SK-N-SH treated with all-trans-retinoic acid at 6 μM for 48 hours (cell line): ENCODE measurements around the gene ZSCAN25.

Experiments
- ATAC-seq: fragments of 200-7000 bp; cut with Tn5 transposase; 3 replicates; pipeline ENCODE4 v1.9.1; 2020; ENCODE audit warnings: mild to moderate bottlenecking, moderate library complexity
- ARNTL ChIP-seq: fragments of 450-650 bp; formaldehyde crosslinking; IDR thresholded peaks from 2 replicates; pipeline ENCODE4 v1.5.0; 2020; ENCODE audit warnings: low read depth, mild to moderate bottlenecking, moderate library complexity, borderline replicate concordance
- BACH2 ChIP-seq: fragments of 250-450 bp; sonication (Bioruptor Pico); IDR thresholded peaks from 2 replicates; pipeline ENCODE4 v1.9.0; 2021; ENCODE audit warnings: mild to moderate bottlenecking, borderline replicate concordance
- CSDC2 ChIP-seq: fragments of 250-450 bp; sonication (Bioruptor Pico); IDR thresholded peaks from 2 replicates; pipeline ENCODE4 v1.5.0; 2020; ENCODE audit warnings: mild to moderate bottlenecking, moderate library complexity
- ESRRG ChIP-seq: fragments of 250-450 bp; sonication (Bioruptor Pico); IDR thresholded peaks from 2 replicates; pipeline ENCODE4 v1.6.1; 2021; ENCODE audit warnings: mild to moderate bottlenecking
- ISL1 ChIP-seq: fragments of 250-450 bp; sonication (Bioruptor Pico); IDR thresholded peaks from 2 replicates; pipeline ENCODE4 v2.1.2; 2022; ENCODE audit warnings: mild to moderate bottlenecking, moderate library complexity
- OSR1 ChIP-seq: fragments of 250-450 bp; sonication (Bioruptor Pico); IDR thresholded peaks from 2 replicates; pipeline ENCODE4 v1.8.0; 2022; ENCODE audit warnings: moderate library complexity, mild to moderate bottlenecking, inconsistent platforms
- POU6F1 ChIP-seq: fragments of 250-450 bp; sonication (Bioruptor Pico); IDR thresholded peaks from 2 replicates; pipeline ENCODE4 v1.8.0; 2021; ENCODE audit warnings: low read depth, mild to moderate bottlenecking, moderate library complexity, borderline replicate concordance
- PPARA ChIP-seq: fragments of 250-450 bp; sonication (Bioruptor Pico); IDR thresholded peaks from 2 replicates; pipeline ENCODE4 v1.5.0; 2020; ENCODE audit warnings: mild to moderate bottlenecking, borderline replicate concordance
- RARB ChIP-seq: fragments of 250-450 bp; sonication (Bioruptor Pico); IDR thresholded peaks from 2 replicates; pipeline ENCODE4 v1.8.0; 2021; ENCODE audit warnings: mild to moderate bottlenecking, moderate library complexity
- SNAI2 ChIP-seq: fragments of 250-450 bp; sonication (Bioruptor Pico); IDR thresholded peaks from 2 replicates; pipeline ENCODE4 v1.5.0; 2020; ENCODE audit warnings: mild to moderate bottlenecking, moderate library complexity
- TCF4 ChIP-seq: fragments of 250-450 bp; sonication (Bioruptor Pico); IDR thresholded peaks from 2 replicates; pipeline ENCODE4 v1.8.0; 2021; ENCODE audit warnings: mild to moderate bottlenecking, moderate library complexity, borderline replicate concordance
- TOX ChIP-seq: fragments of 250-450 bp; sonication (Bioruptor Pico); IDR thresholded peaks from 2 replicates; pipeline ENCODE4 v1.8.0; 2021; ENCODE audit warnings: mild to moderate bottlenecking, moderate library complexity, borderline replicate concordance
- TSHZ2 ChIP-seq: fragments of 250-450 bp; sonication (Bioruptor Pico); IDR thresholded peaks from 2 replicates; pipeline ENCODE4 v1.5.0; 2020; ENCODE audit warnings: mild to moderate bottlenecking, moderate library complexity
- ZC3H10 ChIP-seq: fragments of 250-450 bp; sonication (Bioruptor Pico); IDR thresholded peaks from 2 replicates; pipeline ENCODE4 v1.5.1; 2021; ENCODE audit warnings: mild to moderate bottlenecking, moderate library complexity
- ZFP3 ChIP-seq: fragments of 250-450 bp; sonication (Bioruptor Pico); IDR thresholded peaks from 2 replicates; pipeline ENCODE4 v1.5.0; 2020; ENCODE audit warnings: mild to moderate bottlenecking, moderate library complexity
- ZNF565 ChIP-seq: fragments of 450-650 bp; formaldehyde crosslinking; conservative IDR thresholded peaks from 2 replicates; pipeline ENCODE4 v1.5.0; 2020; ENCODE audit warnings: low read depth, mild to moderate bottlenecking, moderate library complexity
- ZNF70 ChIP-seq: fragments of 450-650 bp; formaldehyde crosslinking; IDR thresholded peaks from 2 replicates; pipeline ENCODE4 v1.5.0; 2020; ENCODE audit warnings: mild to moderate bottlenecking, moderate library complexity
- ZNF8 ChIP-seq: fragments of 450-650 bp; formaldehyde crosslinking; IDR thresholded peaks from 2 replicates; pipeline ENCODE4 v1.5.0; 2020; ENCODE audit warnings: mild to moderate bottlenecking, moderate library complexity
- TF ChIP-seq, protein P1 (sequence below): fragments of 250-450 bp; sonication (Bioruptor Pico); IDR thresholded peaks from 2 replicates; pipeline ENCODE4 v1.8.0; 2020; ENCODE audit warnings: mild to moderate bottlenecking, moderate library complexity, borderline replicate concordance
- TF ChIP-seq, protein P2 (sequence below): fragments of 250-450 bp; sonication (Bioruptor Pico); IDR thresholded peaks from 2 replicates; pipeline ENCODE4 v1.5.1; 2020; ENCODE audit warnings: low read depth, mild to moderate bottlenecking, moderate library complexity

The ZSCAN25 gene

GRCh38 chr7:99623091-99623693, 6.4 kb downstream of the ZSCAN25 start (continued):
- TF ChIP-seq POU6F1 (CRISPR knock-in tag) (no peak), SNAI2 (CRISPR knock-in tag) (no peak), ZNF70 (no peak), ZNF8 (CRISPR knock-in tag) (no peak), OSR1 (CRISPR knock-in tag) (no peak), CSDC2 (CRISPR knock-in tag) (no peak), ISL1 (CRISPR knock-in tag) (no peak), TSHZ2 (CRISPR knock-in tag) (no peak)

- ATAC-seq: no peak
- TF ChIP-seq ZNF8 (CRISPR knock-in tag): no peak
- TF ChIP-seq ZC3H10 (CRISPR knock-in tag): no peak
- TF ChIP-seq, protein P1, sequence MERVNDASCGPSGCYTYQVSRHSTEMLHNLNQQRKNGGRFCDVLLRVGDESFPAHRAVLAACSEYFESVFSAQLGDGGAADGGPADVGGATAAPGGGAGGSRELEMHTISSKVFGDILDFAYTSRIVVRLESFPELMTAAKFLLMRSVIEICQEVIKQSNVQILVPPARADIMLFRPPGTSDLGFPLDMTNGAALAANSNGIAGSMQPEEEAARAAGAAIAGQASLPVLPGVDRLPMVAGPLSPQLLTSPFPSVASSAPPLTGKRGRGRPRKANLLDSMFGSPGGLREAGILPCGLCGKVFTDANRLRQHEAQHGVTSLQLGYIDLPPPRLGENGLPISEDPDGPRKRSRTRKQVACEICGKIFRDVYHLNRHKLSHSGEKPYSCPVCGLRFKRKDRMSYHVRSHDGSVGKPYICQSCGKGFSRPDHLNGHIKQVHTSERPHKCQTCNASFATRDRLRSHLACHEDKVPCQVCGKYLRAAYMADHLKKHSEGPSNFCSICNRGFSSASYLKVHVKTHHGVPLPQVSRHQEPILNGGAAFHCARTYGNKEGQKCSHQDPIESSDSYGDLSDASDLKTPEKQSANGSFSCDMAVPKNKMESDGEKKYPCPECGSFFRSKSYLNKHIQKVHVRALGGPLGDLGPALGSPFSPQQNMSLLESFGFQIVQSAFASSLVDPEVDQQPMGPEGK (CRISPR knock-in tag): no peak
- TF ChIP-seq CSDC2 (CRISPR knock-in tag): no peak
- TF ChIP-seq PPARA: no peak
- no peak for TF ChIP-seq ISL1 (CRISPR knock-in tag)
Observed at GRCh38 chr7:99623702-99624447, 7.1 kb downstream of the ZSCAN25 start.

DNA sequence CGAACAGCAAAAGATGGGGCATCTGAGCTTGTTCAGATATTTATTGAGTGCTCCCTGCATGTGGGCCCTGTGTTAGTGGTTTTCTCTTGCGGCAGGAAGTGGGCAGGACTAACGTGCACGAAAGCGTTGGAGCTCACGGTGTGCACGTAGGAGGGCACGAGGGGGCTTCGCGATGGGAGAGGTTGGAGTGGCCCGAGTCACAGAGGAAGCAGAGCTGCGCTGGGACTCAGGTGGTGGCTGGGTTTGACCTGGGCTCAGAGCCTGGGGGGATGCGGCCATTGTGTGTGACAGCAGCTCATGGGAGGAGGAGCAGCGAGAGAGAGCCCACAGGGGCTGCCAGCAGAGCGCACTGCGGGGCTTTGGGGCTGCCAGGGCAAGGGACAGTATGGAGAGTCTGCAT, 7.7 kb downstream of the ZSCAN25 start:
- TF ChIP-seq PPARA: no peak
- TF ChIP-seq ESRRG (CRISPR knock-in tag): no peak
- TF ChIP-seq CSDC2 (CRISPR knock-in tag): no peak
- TF ChIP-seq RARB (CRISPR knock-in tag): no peak
- TF ChIP-seq OSR1 (CRISPR knock-in tag): no peak
- no peak for TF ChIP-seq POU6F1 (CRISPR knock-in tag)
- no peak for TF ChIP-seq ZNF70
- TF ChIP-seq ZFP3: no peak
- TF ChIP-seq, protein P1 (CRISPR knock-in tag): no peak
- TF ChIP-seq TCF4 (CRISPR knock-in tag): no peak
- no peak for TF ChIP-seq BACH2 (CRISPR knock-in tag)
- no peak for TF ChIP-seq TOX (CRISPR knock-in tag)
- no peak for TF ChIP-seq ZNF565 (CRISPR knock-in tag)
- TF ChIP-seq, protein P2, sequence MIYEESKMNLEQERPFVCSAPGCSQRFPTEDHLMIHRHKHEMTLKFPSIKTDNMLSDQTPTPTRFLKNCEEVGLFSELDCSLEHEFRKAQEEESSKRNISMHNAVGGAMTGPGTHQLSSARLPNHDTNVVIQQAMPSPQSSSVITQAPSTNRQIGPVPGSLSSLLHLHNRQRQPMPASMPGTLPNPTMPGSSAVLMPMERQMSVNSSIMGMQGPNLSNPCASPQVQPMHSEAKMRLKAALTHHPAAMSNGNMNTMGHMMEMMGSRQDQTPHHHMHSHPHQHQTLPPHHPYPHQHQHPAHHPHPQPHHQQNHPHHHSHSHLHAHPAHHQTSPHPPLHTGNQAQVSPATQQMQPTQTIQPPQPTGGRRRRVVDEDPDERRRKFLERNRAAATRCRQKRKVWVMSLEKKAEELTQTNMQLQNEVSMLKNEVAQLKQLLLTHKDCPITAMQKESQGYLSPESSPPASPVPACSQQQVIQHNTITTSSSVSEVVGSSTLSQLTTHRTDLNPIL (CRISPR knock-in tag): no peak
- TF ChIP-seq ZNF8 (CRISPR knock-in tag): no peak
- TF ChIP-seq SNAI2 (CRISPR knock-in tag): no peak
- TF ChIP-seq ZC3H10 (CRISPR knock-in tag): no peak
- TF ChIP-seq ARNTL (CRISPR knock-in tag): no peak
- ATAC-seq: no peak
